Common myeloid progenitor, CD34-positive (primary cell): Measurements from ENCODE around the gene SLC35F6. TPM values are rescaled to one million over a fixed set of nuclear protein-coding genes. Genes with fewer than 3 reads are reported as not detected.
A peak's percentile ranks its signal among the peaks of the same experiment; 100 is the strongest.

Experiments used
- CTCF ChIA-PET: fragments of 350-600 bp; sonication (Branson Sonifier 250); formaldehyde crosslinking; loops from one replicate; lab custom pipeline; 2021; ENCODE audit warnings: antibody characterized with exemption; lab: Charles Lee
- POLR2A ChIA-PET: fragments of 350-600 bp; sonication (Branson Sonifier 250); formaldehyde crosslinking; loops from one replicate; lab custom pipeline; 2021; ENCODE audit warnings: antibody characterized with exemption; lab: Charles Lee
- DNase-seq, 3 donors: peaks; one replicate each; pipeline versions ENCODE4 v3.0.0 to v3.0.0-alpha.2; 2013
- H3K27ac ChIP-seq, 2 experiments: 1 replicate in 1 of 2; 2 replicates in 1 of 2; pipeline ENCODE4 v1.7.0; 2013; ENCODE audit warnings: inconsistent platforms in 2 of 2, low read length in 2 of 2, mild to moderate bottlenecking in 2 of 2, low read depth in 1 of 2, moderate library complexity in 1 of 2; ENCODE audit not compliant: severe bottlenecking in 2 of 2, insufficient read depth in 1 of 2, poor library complexity in 1 of 2
- H3K27me3 ChIP-seq, 5 experiments: replicated peaks in 2 of 5; 1 replicate in 3 of 5; 2 replicates in 2 of 5; pipeline versions ENCODE4 v1.6.1 to v1.7.0; 2013; ENCODE audit warnings: low read length in 4 of 5, mild to moderate bottlenecking in 2 of 5, moderate library complexity in 2 of 5, inconsistent platforms in 1 of 5; ENCODE audit not compliant: insufficient read depth in 5 of 5, control insufficient read depth in 4 of 5
- H3K36me3 ChIP-seq, 4 experiments: 1 replicate in 2 of 4; 2 replicates in 2 of 4; pipeline versions ENCODE4 v1.6.1 to v1.7.0; 2013; ENCODE audit warnings: low read length in 3 of 4, control low read depth in 1 of 4, mild to moderate bottlenecking in 1 of 4; ENCODE audit not compliant: control insufficient read depth in 4 of 4, insufficient read depth in 4 of 4
- H3K4me1 ChIP-seq, 4 experiments: 1 replicate in 3 of 4; 2 replicates in 1 of 4; pipeline versions ENCODE4 v1.6.1 to v1.7.1; 2013; ENCODE audit warnings: low read length in 3 of 4, mild to moderate bottlenecking in 3 of 4, control low read depth in 1 of 4, inconsistent platforms in 1 of 4, moderate library complexity in 1 of 4; ENCODE audit not compliant: control insufficient read depth in 4 of 4, insufficient read depth in 4 of 4; ENCODE audit errors: control extremely low read depth in 1 of 4
- H3K4me3 ChIP-seq, 7 experiments: 1 replicate in 4 of 7; 2 replicates in 3 of 7; pipeline versions ENCODE4 v1.5.1 to v1.7.0; 2013; ENCODE audit warnings: mild to moderate bottlenecking in 7 of 7, low read length in 6 of 7, moderate library complexity in 6 of 7, inconsistent platforms in 2 of 7, low read depth in 2 of 7, control low read depth in 1 of 7; ENCODE audit not compliant: insufficient read depth in 4 of 7, control insufficient read depth in 1 of 7; ENCODE audit errors: extremely low read depth in 1 of 7
- H3K9me3 ChIP-seq, 5 experiments: 1 replicate in 4 of 5; 2 replicates in 1 of 5; pipeline versions ENCODE4 v1.6.1 to v1.7.1; 2013; ENCODE audit warnings: low read length in 4 of 5, mild to moderate bottlenecking in 2 of 5, inconsistent platforms in 1 of 5, low read depth in 1 of 5, moderate library complexity in 1 of 5; ENCODE audit not compliant: control insufficient read depth in 4 of 5, insufficient read depth in 2 of 5; ENCODE audit errors: control extremely low read depth in 1 of 5
- WGBS: methylation state at CpG from one replicate; pipeline ENCODE4 v1.1.5; 2013; ENCODE audit not compliant: insufficient coverage; 5-methylcytosine and 5-hydroxymethylcytosine counted together
- polyA plus RNA-seq: library from polyadenylated mRNA; unstranded; fragments of 120-200 nt; gene quantifications from one replicate; pipeline ENCODE4 v1.2.1, GENCODE V29; 2013

Gene SLC35F6
- 3.7 TPM for polyA plus RNA-seq

GRCh38 chr2:26764078-26764887 lies at the start of gene SLC35F6:
Gene SLC35F6 (plus strand): TSS chr2:26764284. CDS start chr2:26764350, 66 bp downstream.
- POLR2A ChIA-PET = no interaction called here

GRCh38 chr2:26715528-26716270 lies 48.4 kb upstream of the SLC35F6 start:
- Histone ChIP-seq H3K4me3 (no peak overlapping the region), H3K27me3 (peaks cover 0 to 2% (median 0%) of the 10 kb centered on the region in 5 experiments), H3K9me3 (no peaks in the 10 kb centered on the region), H3K4me1 (no peaks in the 10 kb centered on the region), H3K27ac (no peak overlapping the region), H3K36me3 (no peaks in the 10 kb centered on the region)
- CTCF ChIA-PET = interaction anchor here (1.1 to 1.7 kb wide), 3 partner anchors 9 to 28 kb away, joined by 3 to 6 read pairs (median 3); no protein-coding TSS in a partner anchor
- WGBS = 95% methylated on average over 12 of the region's 13 CpGs
- POLR2A ChIA-PET = no interaction called here
- DNase-seq = no peak

More at GRCh38 chr2:26764078-26764887, at the start of gene SLC35F6:
- DNase-seq = peak; percentile 72 to 84 (median 80)
- H3K27ac ChIP-seq = peak within 1 kb of the TSS in 1 of 2 experiments; percentile 80
- CTCF ChIA-PET = interaction anchor here (0.9 kb wide), 1 partner anchor 10 kb away, joined by 3 read pairs; no protein-coding TSS in a partner anchor
- no peaks in the 10 kb centered on the region for H3K27me3 ChIP-seq
- no peaks in the 10 kb centered on the region for H3K9me3 ChIP-seq
- WGBS = 2% methylated on average over 65 of the region's 68 CpGs
- no peaks in the 10 kb centered on the region for H3K36me3 ChIP-seq
- H3K4me3 ChIP-seq = peak within 1 kb of the TSS; percentile 56 to 91 (median 83)
- H3K4me1 ChIP-seq = peaks cover 0 to 46% (median 39%) of the 10 kb centered on the region in 4 experiments

DNA sequence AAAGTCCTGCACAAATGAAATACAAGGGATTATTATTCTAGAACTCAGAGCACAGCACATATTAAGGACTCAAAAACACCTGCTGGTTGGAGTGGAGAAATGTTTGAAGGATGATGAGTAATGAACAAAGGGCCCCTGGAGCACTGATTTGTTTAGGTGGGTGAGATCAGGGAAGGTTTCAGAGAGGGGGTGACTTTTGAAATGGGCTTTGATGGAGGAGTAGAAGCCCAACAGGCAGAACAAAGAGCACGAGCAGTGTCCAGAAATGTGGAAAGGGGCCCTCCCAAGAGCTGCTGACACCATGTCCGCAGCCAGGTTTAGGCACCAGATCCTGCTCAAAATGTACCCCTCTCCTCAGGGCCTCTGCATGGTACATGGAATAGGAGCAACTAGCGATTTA lies 47.7 kb upstream of the SLC35F6 start:
- ChIA-PET CTCF (interaction anchor here (1.7 kb wide), 1 partner anchor 27 kb away, joined by 6 read pairs; no protein-coding TSS in a partner anchor), POLR2A (no interaction called here)
- WGBS = 93% methylated on average over 3 of the region's 3 CpGs
- no peak for DNase-seq
- Histone ChIP-seq H3K4me3 (no peak overlapping the region), H3K27ac (no peak overlapping the region), H3K4me1 (no peaks in the 10 kb centered on the region), H3K27me3 (peaks cover 0 to 2% (median 0%) of the 10 kb centered on the region in 5 experiments), H3K9me3 (no peaks in the 10 kb centered on the region), H3K36me3 (no peaks in the 10 kb centered on the region)

GRCh38 chr2:26716769-26717168 lies 47.3 kb upstream of the SLC35F6 start:
- Histone ChIP-seq H3K36me3 (no peaks in the 10 kb centered on the region), H3K4me3 (no peak overlapping the region), H3K27me3 (peaks cover 0 to 2% (median 0%) of the 10 kb centered on the region in 5 experiments), H3K27ac (no peak overlapping the region), H3K4me1 (no peaks in the 10 kb centered on the region), H3K9me3 (no peaks in the 10 kb centered on the region)
- ChIA-PET POLR2A (no interaction called here), CTCF (interaction anchor here (1.7 kb wide), 1 partner anchor 27 kb away, joined by 6 read pairs; no protein-coding TSS in a partner anchor)
- WGBS = 100% methylated on average over 2 of the region's 2 CpGs
- DNase-seq = no peak

DNA sequence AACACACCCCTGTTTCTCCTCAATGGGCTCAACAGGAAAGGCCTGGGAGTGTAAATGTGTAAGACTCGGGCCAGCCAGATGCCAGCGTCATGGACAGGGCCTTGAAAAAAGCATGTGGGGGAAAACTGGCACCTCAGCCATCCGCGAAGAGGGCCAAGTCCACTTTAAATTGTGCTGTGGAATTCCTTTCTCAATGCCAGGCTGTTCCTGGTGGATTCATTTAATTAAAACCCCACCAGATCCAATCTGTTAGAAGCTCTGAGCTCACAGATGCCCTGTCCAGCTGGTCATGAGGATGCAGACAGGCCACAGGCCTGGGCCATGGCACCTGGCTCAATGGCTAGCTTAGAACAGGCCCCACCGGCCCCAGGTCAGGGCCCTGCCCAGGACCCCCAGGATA lies 46.7 kb upstream of the SLC35F6 start:
- DNase-seq = no peak
- no peaks in the 10 kb centered on the region for H3K36me3 ChIP-seq
- no peak overlapping the region for H3K4me3 ChIP-seq
- no peak overlapping the region for H3K27ac ChIP-seq
- no peaks in the 10 kb centered on the region for H3K9me3 ChIP-seq
- CTCF ChIA-PET = interaction anchor here (1.0 kb wide), 1 partner anchor 16 kb away, joined by 4 read pairs; no protein-coding TSS in a partner anchor
- POLR2A ChIA-PET = no interaction called here
- H3K4me1 ChIP-seq = no peaks in the 10 kb centered on the region
- H3K27me3 ChIP-seq = no peaks in the 10 kb centered on the region
- WGBS = 78% methylated on average over 3 of the region's 5 CpGs

GRCh38 chr2:26718949-26719686 lies 45.0 kb upstream of the SLC35F6 start:
- H3K36me3 ChIP-seq = no peaks in the 10 kb centered on the region
- peaks cover 0 to 2% (median 0%) of the 10 kb centered on the region in 5 experiments for H3K27me3 ChIP-seq
- H3K9me3 ChIP-seq = no peaks in the 10 kb centered on the region
- ChIA-PET CTCF (interaction anchor here (1.0 kb wide), 1 partner anchor 11 kb away, joined by 3 read pairs; no protein-coding TSS in a partner anchor), POLR2A (no interaction called here)
- H3K4me3 ChIP-seq = no peak overlapping the region
- no peaks in the 10 kb centered on the region for H3K4me1 ChIP-seq
- 78% methylated on average over 4 of the region's 6 CpGs for WGBS
- H3K27ac ChIP-seq = no peak overlapping the region
- DNase-seq = no peak
